SK-N-SH treated with all-trans-retinoic acid at 6 μM for 48 hours (cell line): ENCODE data around the gene ATL1.

Source experiments
- OSR1 ChIP-seq: fragments of 250-450 bp; sonication (Bioruptor Pico); IDR thresholded peaks from 2 replicates; pipeline ENCODE4 v1.8.0; 2022; ENCODE audit warnings: moderate library complexity, mild to moderate bottlenecking, inconsistent platforms
- PATZ1 ChIP-seq: fragments of 250-450 bp; sonication (Bioruptor Pico); IDR thresholded peaks from 2 replicates; pipeline ENCODE4 v1.8.0; 2020; ENCODE audit warnings: mild to moderate bottlenecking, moderate library complexity, borderline replicate concordance
- RARB ChIP-seq: fragments of 250-450 bp; sonication (Bioruptor Pico); IDR thresholded peaks from 2 replicates; pipeline ENCODE4 v1.8.0; 2021; ENCODE audit warnings: mild to moderate bottlenecking, moderate library complexity
- TF ChIP-seq, protein P1 (sequence below): fragments of 250-450 bp; sonication (Bioruptor Pico); IDR thresholded peaks from 2 replicates; pipeline ENCODE4 v1.5.0; 2020; ENCODE audit warnings: mild to moderate bottlenecking, moderate library complexity

GRCh38 chr14:50530358-50530757 is 29.6 kb upstream of the ATL1 start:
- no peak for TF ChIP-seq OSR1 (CRISPR knock-in tag)
- TF ChIP-seq, protein P1, sequence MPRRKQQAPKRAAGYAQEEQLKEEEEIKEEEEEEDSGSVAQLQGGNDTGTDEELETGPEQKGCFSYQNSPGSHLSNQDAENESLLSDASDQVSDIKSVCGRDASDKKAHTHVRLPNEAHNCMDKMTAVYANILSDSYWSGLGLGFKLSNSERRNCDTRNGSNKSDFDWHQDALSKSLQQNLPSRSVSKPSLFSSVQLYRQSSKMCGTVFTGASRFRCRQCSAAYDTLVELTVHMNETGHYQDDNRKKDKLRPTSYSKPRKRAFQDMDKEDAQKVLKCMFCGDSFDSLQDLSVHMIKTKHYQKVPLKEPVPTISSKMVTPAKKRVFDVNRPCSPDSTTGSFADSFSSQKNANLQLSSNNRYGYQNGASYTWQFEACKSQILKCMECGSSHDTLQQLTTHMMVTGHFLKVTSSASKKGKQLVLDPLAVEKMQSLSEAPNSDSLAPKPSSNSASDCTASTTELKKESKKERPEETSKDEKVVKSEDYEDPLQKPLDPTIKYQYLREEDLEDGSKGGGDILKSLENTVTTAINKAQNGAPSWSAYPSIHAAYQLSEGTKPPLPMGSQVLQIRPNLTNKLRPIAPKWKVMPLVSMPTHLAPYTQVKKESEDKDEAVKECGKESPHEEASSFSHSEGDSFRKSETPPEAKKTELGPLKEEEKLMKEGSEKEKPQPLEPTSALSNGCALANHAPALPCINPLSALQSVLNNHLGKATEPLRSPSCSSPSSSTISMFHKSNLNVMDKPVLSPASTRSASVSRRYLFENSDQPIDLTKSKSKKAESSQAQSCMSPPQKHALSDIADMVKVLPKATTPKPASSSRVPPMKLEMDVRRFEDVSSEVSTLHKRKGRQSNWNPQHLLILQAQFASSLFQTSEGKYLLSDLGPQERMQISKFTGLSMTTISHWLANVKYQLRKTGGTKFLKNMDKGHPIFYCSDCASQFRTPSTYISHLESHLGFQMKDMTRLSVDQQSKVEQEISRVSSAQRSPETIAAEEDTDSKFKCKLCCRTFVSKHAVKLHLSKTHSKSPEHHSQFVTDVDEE (CRISPR knock-in tag) = no peak
- TF ChIP-seq RARB (CRISPR knock-in tag) = no peak
- TF ChIP-seq PATZ1 = no peak
